ENCODE results near the gene ZBTB7B. TPM values are rescaled to one million over a fixed set of nuclear protein-coding genes. Genes with fewer than 3 reads are reported as not detected.

ZBTB7B gene
- total RNA-seq, 1 experiment from 2014 or later, result 38.3 TPM

GRCh38 chr1:155018617-155019348, 16.2 kb downstream of the ZBTB7B start:
- no peak overlapping the region for H4K5ac ChIP-seq (ENCODE audit: insufficient read length, low read depth, low read length)
- no peaks in the 10 kb centered on the region for H4K20me1 ChIP-seq (ENCODE audit: control insufficient read depth, insufficient read depth, insufficient read length)
- Mint-ChIP-seq H3K4me3 (no peak overlapping the region; a peak in 1 of 5 replicates), H3K9me3 (no peaks in the 10 kb centered on the region), H3K27ac (no peak overlapping the region), H3K4me1 (peaks cover 28 to 49% of the 10 kb centered on the region in 2 experiments), H3K27me3 (ENCODE audit: low read depth) (peaks cover 9% of the 10 kb centered on the region), H3K36me3 (ENCODE audit: insufficient read depth in 1 of 3, low read depth in 3 of 3) (peaks cover 5 to 30% (median 18%) of the 10 kb centered on the region in 3 experiments; a peak in 6 of 7 replicates)
- H3K27me3 ChIP-seq (ENCODE audit: insufficient read depth, low read length), result no peaks in the 10 kb centered on the region
- H3K79me1 ChIP-seq (ENCODE audit: insufficient read depth, low read depth, low read length, poor library complexity, severe bottlenecking), result no peaks in the 10 kb centered on the region
- no peak overlapping the region for H4K8ac ChIP-seq (replicated peaks; ENCODE audit: insufficient read length, low read depth, low read length)
- no peaks in the 10 kb centered on the region; the same call in 1 of the 2 replicates for H3K4me1 ChIP-seq (ENCODE audit: insufficient read depth, low read length)
- H2BK12ac ChIP-seq (ENCODE audit: insufficient read length, low read depth, low read length), result no peak overlapping the region
- H3T11ph ChIP-seq (ENCODE audit: low read length), result no peak overlapping the region
- no peaks in the 10 kb centered on the region for H3K9me3 ChIP-seq (ENCODE audit: control insufficient read depth, low read depth, low read length)
- H3K23ac ChIP-seq (ENCODE audit: insufficient read length, low read depth, low read length), result no peak overlapping the region
- no peak overlapping the region for H4K91ac ChIP-seq (ENCODE audit: insufficient read length, low read depth, low read length)
- no peaks in the 10 kb centered on the region for H3K23me2 ChIP-seq (ENCODE audit: insufficient read length, low read depth, low read length, poor library complexity, severe bottlenecking)
- H3K56ac ChIP-seq (ENCODE audit: insufficient read length, low read depth, low read length), result no peak overlapping the region
- no peak overlapping the region for H3K18ac ChIP-seq (ENCODE audit: insufficient read length, low read depth, low read length)
- H3K14ac ChIP-seq (ENCODE audit: insufficient read depth, low read length), result no peak overlapping the region
- no peak overlapping the region for H2BK15ac ChIP-seq (ENCODE audit: low read depth, low read length)
- H3K79me2 ChIP-seq (ENCODE audit: insufficient read depth, low read length), result no peaks in the 10 kb centered on the region
- WGBS (ENCODE audit: extremely low coverage, insufficient read length, low lambda C conversion rate), result no CpG with 5 or more reads among the region's 8 CpGs
- no peak overlapping the region for H2AK5ac ChIP-seq (ENCODE audit: insufficient read length, low read length)
- H3K4me2 ChIP-seq (ENCODE audit: insufficient read depth, insufficient read length, low read length), result no peak overlapping the region
- H2BK5ac ChIP-seq (ENCODE audit: insufficient read length, low read length), result no peak overlapping the region
- H3K27ac ChIP-seq (ENCODE audit: insufficient read length, low read depth, low read length), result no peak overlapping the region
- H2BK20ac ChIP-seq (ENCODE audit: low read depth, low read length, poor library complexity, severe bottlenecking), result no peak overlapping the region
- H3K4ac ChIP-seq (ENCODE audit: low read depth, low read length), result no peak overlapping the region
- no peak for DNase-seq
- no peak for TF ChIP-seq CTCF (conservative IDR thresholded peaks at IDR 0.05)
- no peak overlapping the region for H2AFZ ChIP-seq (ENCODE audit: low read length)
- no peak overlapping the region for H3K9ac ChIP-seq (ENCODE audit: extremely low read depth, insufficient read length, low read length)
- H2BK120ac ChIP-seq (ENCODE audit: low read depth, low read length, poor library complexity, severe bottlenecking), result no peak overlapping the region
